ENCODE results near the gene SENP7.
"Not testable (repeated sequence)": the region's sequence is repeated elsewhere in the genome, so short reads cannot be mapped to it uniquely, and the experiment has no call there.

The SENP7 gene

DNA sequence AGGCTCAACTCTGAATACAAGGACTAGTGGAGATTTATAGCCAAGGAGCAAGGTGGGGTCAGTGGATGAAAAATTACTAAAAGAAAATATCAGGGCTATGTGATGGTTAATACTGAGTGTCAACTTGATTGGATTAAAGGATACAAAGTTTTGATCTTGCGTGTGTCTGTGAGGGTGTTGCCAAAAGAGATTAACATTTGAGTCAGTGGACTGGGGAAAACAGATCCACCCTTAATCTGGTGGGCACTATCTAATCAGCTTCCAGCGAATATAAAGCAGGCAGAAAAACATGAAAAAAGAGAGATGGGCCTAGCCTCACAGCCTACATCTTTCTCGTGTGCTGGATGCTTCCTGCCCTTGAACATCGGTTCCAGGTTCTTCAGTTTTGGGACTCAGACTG, 14.4 kb upstream of the SENP7 start:
- no peak for DNase-seq

GRCh38 chr3:101521211-101521701, 8.2 kb upstream of the SENP7 start:
- no peak for DNase-seq

DNA sequence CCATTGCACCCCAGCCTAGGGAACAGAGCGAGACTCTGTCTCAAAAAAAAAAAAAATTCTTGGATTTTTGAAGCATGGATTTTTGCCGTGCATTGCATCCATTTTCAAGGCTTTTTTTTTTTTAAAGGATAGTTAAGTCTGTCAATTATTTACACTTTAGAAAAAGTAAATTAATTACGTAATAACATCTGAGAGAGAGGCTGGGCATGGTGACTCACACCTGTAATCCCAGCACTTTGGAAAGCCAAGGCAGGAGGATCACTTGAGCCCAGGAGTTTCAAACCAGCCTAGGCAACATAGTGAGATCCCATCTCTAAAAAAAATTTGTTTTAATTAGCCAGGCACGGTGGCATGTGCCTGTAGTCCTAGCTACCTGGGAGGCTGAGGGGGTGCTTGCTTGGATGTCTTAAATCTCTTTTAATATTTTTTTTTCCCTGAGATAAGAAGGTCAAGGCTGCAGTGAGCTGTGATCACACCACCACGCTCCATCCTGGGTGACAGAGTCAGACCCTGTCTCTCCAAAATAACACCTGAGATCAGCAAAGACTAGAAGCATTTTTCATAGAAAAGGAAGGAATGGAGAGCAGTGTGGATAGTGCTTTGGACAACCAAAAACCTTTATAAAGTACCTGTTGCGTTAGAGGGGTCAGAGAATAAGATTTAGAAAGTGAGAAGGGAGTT, 6.8 kb upstream of the SENP7 start:
- no peak for DNase-seq

GRCh38 chr3:101518421-101518871, 5.4 kb upstream of the SENP7 start:
- DNase-seq: no peak

DNA sequence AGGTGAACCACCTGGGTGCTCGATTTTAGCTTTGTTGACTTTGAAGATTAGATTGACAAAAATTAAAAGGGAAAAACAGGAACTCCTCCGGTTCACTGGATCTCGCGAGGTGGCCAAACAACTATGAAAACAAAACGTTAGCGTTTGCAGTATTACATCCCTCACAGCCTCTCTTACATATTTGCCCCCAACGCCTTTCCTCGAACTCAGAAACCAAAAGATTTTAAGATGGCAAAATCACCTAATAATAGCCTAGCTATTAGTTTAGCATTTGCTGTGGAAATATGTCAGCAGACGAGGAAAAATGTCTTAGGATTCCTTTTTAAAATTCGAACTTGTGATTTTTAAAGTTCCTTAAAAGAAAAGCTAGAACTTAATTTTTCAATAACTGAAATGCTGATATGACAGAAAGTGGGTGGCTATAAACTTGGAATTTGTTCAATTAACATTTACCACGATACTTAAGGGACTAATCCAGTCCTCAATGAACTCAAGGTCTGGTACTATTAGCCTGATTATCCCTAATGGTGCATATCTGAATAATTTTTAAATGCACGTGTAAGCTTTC, 491 bp upstream of the SENP7 start:
- DNase-seq: peak; percentile 35

GRCh38 chr3:101512396-101512645, 691 bp downstream of the SENP7 start:
- no peak for DNase-seq

DNA sequence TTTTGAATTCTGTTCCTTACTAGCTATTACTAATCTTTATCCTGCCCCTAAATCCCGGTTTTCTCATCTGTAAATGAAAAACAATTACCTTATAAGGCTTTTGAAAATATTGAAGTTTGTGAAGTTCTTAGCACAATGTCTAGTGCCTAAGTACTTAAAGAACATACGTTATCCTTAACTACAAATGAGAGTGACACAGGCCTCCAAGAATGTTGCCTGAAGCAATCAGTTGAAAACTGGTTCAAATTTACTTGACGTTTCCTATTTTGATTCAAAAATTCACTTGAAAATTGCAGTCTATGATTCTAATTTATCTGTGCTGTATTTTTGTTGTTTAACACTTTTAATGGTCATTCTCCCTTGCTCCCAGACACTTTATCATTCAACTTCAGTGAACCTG, 3.2 kb downstream of the SENP7 start:
- DNase-seq: no peak

GRCh38 chr3:101509281-101509680, 3.7 kb downstream of the SENP7 start:
- no peak for DNase-seq

- DNase-seq: no peak
Measured at GRCh38 chr3:101501783-101502182, 11.2 kb downstream of the SENP7 start.

DNA sequence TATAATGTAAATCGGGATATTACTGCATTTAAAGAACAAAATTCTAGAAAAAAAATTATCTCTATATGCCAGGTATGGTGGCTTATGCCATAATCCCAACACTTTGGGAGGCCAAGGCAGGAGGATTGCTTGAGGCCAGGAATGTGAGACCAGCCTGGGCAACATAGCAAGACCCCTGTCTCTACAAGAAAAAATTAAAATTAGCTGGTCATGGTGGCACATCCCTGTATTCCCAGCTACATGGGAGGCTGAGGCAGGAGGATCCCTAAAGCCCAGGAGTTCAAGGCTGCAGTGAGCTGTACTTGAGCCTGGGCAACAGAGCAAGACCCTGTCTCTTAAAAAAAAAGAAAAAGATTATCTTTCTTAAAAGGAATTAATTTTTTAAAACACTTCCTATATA, 12.8 kb downstream of the SENP7 start:
- DNase-seq: no peak

DNA sequence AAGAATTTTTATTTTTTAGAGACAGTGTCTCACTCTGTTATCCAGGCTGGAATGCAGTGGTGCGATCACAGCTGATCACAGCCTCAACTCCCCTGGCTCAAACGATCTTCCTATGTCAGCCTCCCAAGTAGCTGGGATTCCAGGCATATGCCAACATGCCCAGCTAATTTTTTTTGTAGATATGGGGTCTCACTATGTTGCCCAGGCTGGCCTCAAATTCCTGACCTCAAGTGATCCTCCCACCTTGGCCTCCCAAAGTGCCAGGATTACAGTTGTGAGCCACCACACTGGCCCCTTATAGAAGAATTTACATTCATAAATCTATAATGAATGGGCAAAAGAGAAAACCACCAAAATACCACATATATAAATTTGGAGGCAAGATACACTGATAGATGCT, 15.2 kb downstream of the SENP7 start:
- DNase-seq: no peak

GRCh38 chr3:101495552-101495951, 17.5 kb downstream of the SENP7 start:
- no peak for DNase-seq

DNA sequence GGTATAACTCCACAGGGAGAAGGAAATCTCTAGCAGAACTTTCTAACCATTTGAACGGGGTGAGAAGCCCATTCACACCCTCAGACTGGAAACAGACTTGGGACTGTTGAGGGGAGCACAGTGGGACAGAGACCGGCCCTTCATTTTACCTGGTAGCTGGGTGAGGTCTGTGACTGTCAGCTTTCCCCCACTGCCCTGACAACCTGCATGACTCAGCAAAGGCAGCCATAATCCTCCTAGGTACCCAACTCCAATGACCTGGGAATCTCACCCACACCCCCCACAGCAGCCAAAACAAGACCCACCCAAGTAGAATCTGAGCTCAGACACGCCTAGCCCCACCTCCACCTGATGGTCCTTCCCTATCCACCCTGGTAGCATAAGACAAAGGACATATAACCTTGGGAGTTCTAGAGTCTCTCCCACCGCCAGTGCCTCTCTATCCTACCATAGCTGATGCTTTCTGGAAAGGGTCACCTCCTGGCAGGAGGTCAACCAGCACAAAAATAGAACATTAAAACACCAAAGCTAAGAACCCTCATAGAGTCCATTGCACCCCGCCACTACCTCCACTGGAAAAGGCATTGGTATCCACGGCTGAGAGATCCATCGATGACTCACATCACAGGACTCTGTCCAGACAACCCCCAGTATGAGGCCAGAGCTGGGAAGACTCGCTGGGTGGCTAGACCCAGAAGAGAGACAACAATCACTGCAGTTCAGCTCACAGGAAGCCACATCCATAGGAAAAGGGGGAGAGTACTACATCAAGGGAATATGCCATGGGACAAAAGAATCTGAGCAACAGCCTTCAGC, 28.0 kb downstream of the SENP7 start:
- no peak for DNase-seq

- DNase-seq: no peak
Measured at GRCh38 chr3:101478980-101479379, 34.0 kb downstream of the SENP7 start.

GRCh38 chr3:101474841-101475552, 38.0 kb downstream of the SENP7 start:
- DNase-seq: not testable (repeated sequence)

GRCh38 chr3:101468676-101469075, 44.3 kb downstream of the SENP7 start:
- DNase-seq: not testable (repeated sequence)

- not testable (repeated sequence) for DNase-seq
Measured at GRCh38 chr3:101467310-101467663, 45.7 kb downstream of the SENP7 start.

- DNase-seq: no peak
Measured at GRCh38 chr3:101466465-101467309, 46.3 kb downstream of the SENP7 start.

DNA sequence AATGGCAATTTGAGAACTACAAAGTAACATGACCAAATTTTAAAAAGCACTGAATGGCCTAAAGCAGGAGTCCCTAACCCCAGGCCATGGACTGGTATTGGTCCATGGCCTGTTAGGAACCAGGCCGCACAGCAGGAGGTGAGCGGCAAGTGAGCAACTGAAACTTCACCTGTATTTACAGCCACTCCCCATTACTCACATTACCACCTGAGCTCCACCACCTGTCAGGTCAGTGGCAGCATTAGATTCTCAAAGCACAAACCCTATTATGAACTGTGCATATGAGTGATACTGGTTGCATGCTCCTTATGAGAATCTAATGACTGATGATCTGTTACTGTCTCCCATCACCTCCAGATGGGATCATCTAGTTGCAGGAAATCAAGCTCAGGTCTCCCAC, 48.8 kb downstream of the SENP7 start:
- no peak for DNase-seq

DNA sequence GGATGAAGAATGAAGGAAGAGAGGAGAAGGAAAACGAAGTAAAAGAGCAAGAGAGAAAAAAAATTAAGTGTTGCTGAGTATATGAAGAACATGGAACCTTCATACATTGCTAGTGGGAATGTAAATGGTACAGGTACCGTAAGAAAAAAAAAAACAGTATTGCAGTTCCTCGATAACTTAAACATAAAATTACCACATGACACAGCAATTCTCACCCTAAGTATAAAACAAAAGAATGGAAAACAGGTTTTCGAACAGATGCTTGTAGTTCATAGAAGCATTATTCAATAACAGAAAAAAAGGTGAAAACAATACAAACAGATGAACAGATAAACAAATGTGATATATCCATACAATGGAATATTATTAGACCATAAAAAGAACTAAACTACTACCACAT, 51.6 kb downstream of the SENP7 start:
- DNase-seq: no peak

DNA sequence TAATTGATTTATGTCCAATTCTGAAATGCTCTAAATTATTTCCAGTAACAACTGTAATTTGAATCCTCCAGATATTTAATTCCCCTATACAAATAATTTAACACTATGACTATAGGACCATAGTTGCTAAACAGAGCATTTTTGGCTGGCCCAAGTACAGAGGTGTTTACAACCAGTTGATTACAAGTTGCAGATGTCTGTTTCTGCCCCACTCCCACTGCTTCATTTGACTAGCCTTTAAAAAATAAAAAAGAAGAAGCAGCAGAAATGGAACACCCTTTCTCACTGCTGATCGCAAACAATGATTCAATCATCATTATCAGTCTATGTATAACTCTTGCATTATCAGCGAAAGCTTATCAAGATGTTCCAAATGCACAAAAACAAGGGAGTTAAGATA, 54.6 kb downstream of the SENP7 start:
- no peak for DNase-seq

- no peak for DNase-seq
Measured at GRCh38 chr3:101454629-101455028, 58.4 kb downstream of the SENP7 start.

- DNase-seq: no peak
Measured at GRCh38 chr3:101453961-101454360, 59.1 kb downstream of the SENP7 start.
